Heart left ventricle (tissue), 13 donors: Measurements from ENCODE around the gene PCCA.

ENCODE experiments used
- POLR2A ChIP-seq, 2 donors: fragments of 450-650 bp; IDR thresholded peaks; one replicate each; pipeline ENCODE4 v1.6.1; 2017; ENCODE audit warnings: antibody characterized with exemption in 2 of 2, mild to moderate bottlenecking in 2 of 2, moderate library complexity in 2 of 2
- TF ChIP-seq, protein P1 (sequence below), 12 donors: fragments of 200-600 bp; sonication (generic) in 4 of 12; IDR thresholded peaks; one replicate each; pipeline versions ENCODE4 v1.5.0 to v1.8.0; 2018 to 2022; ENCODE audit warnings: antibody characterized with exemption in 12 of 12, mild to moderate bottlenecking in 5 of 12
- donor health status: ischemic (EF 13 %, LVEDD 7.1; RV severe dilation, severe dysfunction).
- donor health status: DM: no; HTN: yes; CAD: no.
- donor health status: DM: no; HTN: no; CAD: no.
- donor health status: ischemic (EF 25% LVEDD 6.9; RV normal size, moderate dysfunction).
- donor health status: ischemic (EF 25% LVEDD 5.7; RV mildly dilated, moderate dysfunction).
- donor health status: ischemic (EF 35%, LVEDD 5.7; RV mildly dilated, moderate dysfunction).
- donor health status: nonischemic (EF 11% LVEDD 7.7; RV severe dilation, severe dysfunction).
- donor health status: DM: yes; HTN: yes; CAD: no.
- donor health status: PGD.
- donor health status: ischemic (EF 29% LVEDD 5.4; RV normal size, mild dysfunction).
- donor health status: nonischemic (EF 23%, LVEDD 6.1; RV moderate dilation, normal function).

- TF ChIP-seq, protein P1, sequence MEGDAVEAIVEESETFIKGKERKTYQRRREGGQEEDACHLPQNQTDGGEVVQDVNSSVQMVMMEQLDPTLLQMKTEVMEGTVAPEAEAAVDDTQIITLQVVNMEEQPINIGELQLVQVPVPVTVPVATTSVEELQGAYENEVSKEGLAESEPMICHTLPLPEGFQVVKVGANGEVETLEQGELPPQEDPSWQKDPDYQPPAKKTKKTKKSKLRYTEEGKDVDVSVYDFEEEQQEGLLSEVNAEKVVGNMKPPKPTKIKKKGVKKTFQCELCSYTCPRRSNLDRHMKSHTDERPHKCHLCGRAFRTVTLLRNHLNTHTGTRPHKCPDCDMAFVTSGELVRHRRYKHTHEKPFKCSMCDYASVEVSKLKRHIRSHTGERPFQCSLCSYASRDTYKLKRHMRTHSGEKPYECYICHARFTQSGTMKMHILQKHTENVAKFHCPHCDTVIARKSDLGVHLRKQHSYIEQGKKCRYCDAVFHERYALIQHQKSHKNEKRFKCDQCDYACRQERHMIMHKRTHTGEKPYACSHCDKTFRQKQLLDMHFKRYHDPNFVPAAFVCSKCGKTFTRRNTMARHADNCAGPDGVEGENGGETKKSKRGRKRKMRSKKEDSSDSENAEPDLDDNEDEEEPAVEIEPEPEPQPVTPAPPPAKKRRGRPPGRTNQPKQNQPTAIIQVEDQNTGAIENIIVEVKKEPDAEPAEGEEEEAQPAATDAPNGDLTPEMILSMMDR (IDR thresholded peaks at IDR 0.05) = no peak
- no peak for TF ChIP-seq POLR2A (IDR thresholded peaks at IDR 0.05)
Observed at GRCh38 chr13:100540621-100541020, 451.7 kb downstream of the PCCA start.
